ENCODE measurements around the gene IQSEC1.

- TF ChIP-seq RAD21 (IDR thresholded peaks at IDR 0.05; ENCODE audit: low read depth) (no peak), EP300 (IDR thresholded peaks at IDR 0.05; ENCODE audit: borderline replicate concordance) (no peak), MAX (IDR thresholded peaks at IDR 0.05) (no peak), EGR1 (IDR thresholded peaks at IDR 0.05) (no peak), CREB1 (IDR thresholded peaks at IDR 0.05; ENCODE audit: low read depth) (no peak), REST (IDR thresholded peaks at IDR 0.05; ENCODE audit: low read depth) (no peak), TAF1 (IDR thresholded peaks at IDR 0.05; ENCODE audit: low read depth) (no peak), NFIC (IDR thresholded peaks at IDR 0.05) (no peak), TEAD4 (IDR thresholded peaks at IDR 0.05) (no peak), YY1 (IDR thresholded peaks at IDR 0.05; ENCODE audit: low read depth) (no peak), FOXM1 (IDR thresholded peaks at IDR 0.05; ENCODE audit: borderline replicate concordance, low read depth) (no peak)
Observed at GRCh38 chr3:12979947-12980487, 93.2 kb downstream of the IQSEC1 start.

Data from Ishikawa (cell line).